ENCODE data around the gene FHAD1. TPM values are rescaled to one million over a fixed set of nuclear protein-coding genes. Genes with fewer than 3 reads are reported as not detected.

The FHAD1 gene
- total RNA-seq, 1 experiment from 2014 or later: not detected

- TF ChIP-seq, protein P1, sequence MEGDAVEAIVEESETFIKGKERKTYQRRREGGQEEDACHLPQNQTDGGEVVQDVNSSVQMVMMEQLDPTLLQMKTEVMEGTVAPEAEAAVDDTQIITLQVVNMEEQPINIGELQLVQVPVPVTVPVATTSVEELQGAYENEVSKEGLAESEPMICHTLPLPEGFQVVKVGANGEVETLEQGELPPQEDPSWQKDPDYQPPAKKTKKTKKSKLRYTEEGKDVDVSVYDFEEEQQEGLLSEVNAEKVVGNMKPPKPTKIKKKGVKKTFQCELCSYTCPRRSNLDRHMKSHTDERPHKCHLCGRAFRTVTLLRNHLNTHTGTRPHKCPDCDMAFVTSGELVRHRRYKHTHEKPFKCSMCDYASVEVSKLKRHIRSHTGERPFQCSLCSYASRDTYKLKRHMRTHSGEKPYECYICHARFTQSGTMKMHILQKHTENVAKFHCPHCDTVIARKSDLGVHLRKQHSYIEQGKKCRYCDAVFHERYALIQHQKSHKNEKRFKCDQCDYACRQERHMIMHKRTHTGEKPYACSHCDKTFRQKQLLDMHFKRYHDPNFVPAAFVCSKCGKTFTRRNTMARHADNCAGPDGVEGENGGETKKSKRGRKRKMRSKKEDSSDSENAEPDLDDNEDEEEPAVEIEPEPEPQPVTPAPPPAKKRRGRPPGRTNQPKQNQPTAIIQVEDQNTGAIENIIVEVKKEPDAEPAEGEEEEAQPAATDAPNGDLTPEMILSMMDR (IDR thresholded peaks at IDR 0.05; ENCODE audit: unreplicated experiment): no peak
- H3K27me3 Mint-ChIP-seq (ENCODE audit: insufficient read depth, unreplicated experiment): no peaks in the 10 kb centered on the region
- BruUV-seq (replicated peaks): no TSS peak
- POLR2A ChIA-PET: interaction anchor here (0.7 to 0.8 kb wide), 2 partner anchors 40 to 104 kb away, joined by 3 read pairs; no protein-coding TSS in a partner anchor
- no peak for DNase-seq (ENCODE audit: unreplicated experiment)
- H3K4me1 Mint-ChIP-seq (ENCODE audit: insufficient read depth, unreplicated experiment): no peaks in the 10 kb centered on the region
- no peaks in the 10 kb centered on the region for H3K9me3 Mint-ChIP-seq (ENCODE audit: unreplicated experiment)
- no peak overlapping the region for H3K4me3 Mint-ChIP-seq (ENCODE audit: unreplicated experiment)
- no peaks in the 10 kb centered on the region for H3K36me3 Mint-ChIP-seq (ENCODE audit: insufficient read depth, unreplicated experiment)
- CTCF ChIA-PET: interaction anchor here (0.6 to 2.6 kb wide), 4 partner anchors 9 to 149 kb away, joined by 3 to 7 read pairs (median 4); no protein-coding TSS in a partner anchor
- intact Hi-C loops (cut with micrococcal nuclease): no loop called here
- no peak overlapping the region for H3K27ac Mint-ChIP-seq (ENCODE audit: low read depth, unreplicated experiment)
These were observed 194.2 kb downstream of the FHAD1 start for GRCh38 chr1:15441247-15441646.

GRCh38 chr1:15442119-15442518 is 195.1 kb downstream of the FHAD1 start:
- CTCF ChIA-PET: interaction anchor here (0.6 to 2.6 kb wide), 2 partner anchors 48 to 119 kb away, joined by 4 to 5 read pairs; no protein-coding TSS in a partner anchor
- intact Hi-C loops (cut with micrococcal nuclease): no loop called here
- no TSS peak for BruUV-seq (replicated peaks)
- Mint-ChIP-seq H3K27ac (ENCODE audit: low read depth, unreplicated experiment) (no peak overlapping the region), H3K27me3 (ENCODE audit: insufficient read depth, unreplicated experiment) (no peaks in the 10 kb centered on the region), H3K4me3 (ENCODE audit: unreplicated experiment) (no peak overlapping the region), H3K36me3 (ENCODE audit: insufficient read depth, unreplicated experiment) (no peaks in the 10 kb centered on the region), H3K9me3 (ENCODE audit: unreplicated experiment) (no peaks in the 10 kb centered on the region), H3K4me1 (ENCODE audit: insufficient read depth, unreplicated experiment) (no peaks in the 10 kb centered on the region)
- TF ChIP-seq, protein P1 (IDR thresholded peaks at IDR 0.05; ENCODE audit: unreplicated experiment): no peak
- no peak for DNase-seq (ENCODE audit: unreplicated experiment)
- POLR2A ChIA-PET: no interaction called here

DNA sequence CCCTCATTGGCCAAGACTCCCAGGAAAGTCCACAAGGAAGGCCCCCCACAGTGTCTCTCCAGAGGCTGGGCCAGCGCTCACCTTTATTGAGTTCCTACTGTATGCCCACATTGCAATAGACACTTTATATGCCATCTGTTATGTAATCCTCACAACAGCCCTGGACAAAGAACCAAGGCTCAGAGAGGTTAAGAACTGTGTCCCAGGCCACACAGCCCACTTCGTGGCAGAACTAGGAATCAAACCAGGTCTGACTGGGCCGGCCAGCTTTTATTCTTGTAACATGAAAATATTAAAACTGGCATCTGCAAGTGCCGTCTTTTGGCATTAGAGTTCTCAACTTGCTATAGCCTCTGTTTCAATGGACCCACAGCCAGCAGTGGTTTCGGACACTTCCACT is 195.7 kb downstream of the FHAD1 start:
- H3K4me1 Mint-ChIP-seq (ENCODE audit: insufficient read depth, unreplicated experiment): no peaks in the 10 kb centered on the region
- ChIA-PET POLR2A (interaction anchor here (0.7 kb wide), 1 partner anchor 8 kb away, joined by 4 read pairs; no protein-coding TSS in a partner anchor), CTCF (interaction anchor here (1.8 kb wide), 1 partner anchor 119 kb away, joined by 8 read pairs; no protein-coding TSS in a partner anchor)
- DNase-seq (ENCODE audit: unreplicated experiment): no peak
- no TSS peak for BruUV-seq (replicated peaks)
- no peak overlapping the region for H3K4me3 Mint-ChIP-seq (ENCODE audit: unreplicated experiment)
- intact Hi-C loops (cut with micrococcal nuclease): no loop called here
- no peaks in the 10 kb centered on the region for H3K36me3 Mint-ChIP-seq (ENCODE audit: insufficient read depth, unreplicated experiment)
- no peaks in the 10 kb centered on the region for H3K27me3 Mint-ChIP-seq (ENCODE audit: insufficient read depth, unreplicated experiment)
- TF ChIP-seq, protein P1 (IDR thresholded peaks at IDR 0.05; ENCODE audit: unreplicated experiment): no peak
- no peaks in the 10 kb centered on the region for H3K9me3 Mint-ChIP-seq (ENCODE audit: unreplicated experiment)
- no peak overlapping the region for H3K27ac Mint-ChIP-seq (ENCODE audit: low read depth, unreplicated experiment)

- POLR2A ChIA-PET: interaction anchor here (0.7 kb wide), 1 partner anchor 9 kb away, joined by 4 read pairs; no protein-coding TSS in a partner anchor
- Mint-ChIP-seq H3K4me3 (ENCODE audit: unreplicated experiment) (no peak overlapping the region), H3K4me1 (ENCODE audit: insufficient read depth, unreplicated experiment) (no peaks in the 10 kb centered on the region), H3K9me3 (ENCODE audit: unreplicated experiment) (no peaks in the 10 kb centered on the region), H3K36me3 (ENCODE audit: insufficient read depth, unreplicated experiment) (no peaks in the 10 kb centered on the region), H3K27me3 (ENCODE audit: insufficient read depth, unreplicated experiment) (no peaks in the 10 kb centered on the region), H3K27ac (ENCODE audit: low read depth, unreplicated experiment) (no peak overlapping the region)
- CTCF ChIA-PET: interaction anchor here (0.6 to 1.8 kb wide), 3 partner anchors 12 to 350 kb away, joined by 3 to 8 read pairs (median 4); no protein-coding TSS in a partner anchor
- intact Hi-C loops (cut with micrococcal nuclease): no loop called here
- no TSS peak for BruUV-seq (replicated peaks)
- DNase-seq (ENCODE audit: unreplicated experiment): no peak
- TF ChIP-seq, protein P1 (IDR thresholded peaks at IDR 0.05; ENCODE audit: unreplicated experiment): no peak
These were observed 196.3 kb downstream of the FHAD1 start for GRCh38 chr1:15443281-15443680.

All from MCF 10A (cell line).